K562 (cell line): Measurements from ENCODE around the gene TRAP1.

Experiments used
- FOXA3 ChIP-seq, 2 experiments: fragments of 450-650 bp in 1 of 2; sonication (generic) in 1 of 2; formaldehyde crosslinking; IDR thresholded peaks in 1 of 2; conservative IDR thresholded peaks in 1 of 2; 2 replicates each; pipeline versions ENCODE4 v1.4.0 to v1.8.0; 2020 to 2022; ENCODE audit warnings: mild to moderate bottlenecking in 2 of 2, missing genetic modification reagents in 1 of 2
- SRSF9 ChIP-seq: fragments of 200-400 bp; formaldehyde crosslinking; IDR thresholded peaks from 2 replicates; pipeline ENCODE4 v1.6.1; 2017; ENCODE audit warnings: low read depth, low read length, borderline replicate concordance
- ZKSCAN1 ChIP-seq: fragments of 150-350 bp; IDR thresholded peaks from 2 replicates; pipeline ENCODE4 v1.6.1; 2016; ENCODE audit warnings: low read depth, low read length
- ZNF780A ChIP-seq: fragments of 250-450 bp; sonication (Bioruptor Pico); IDR thresholded peaks from 2 replicates; pipeline ENCODE4 v1.5.0; 2021; ENCODE audit warnings: mild to moderate bottlenecking
- ZSCAN32 ChIP-seq: fragments of 450-650 bp; formaldehyde crosslinking; IDR thresholded peaks from 2 replicates; pipeline ENCODE4 v1.4.0; 2020; ENCODE audit warnings: mild to moderate bottlenecking, moderate library complexity
- TF ChIP-seq, protein P1 (sequence below), 2 experiments: fragments of 450-650 bp; IDR thresholded peaks; 2 replicates each; pipeline ENCODE4 v1.6.1; 2016; ENCODE audit warnings: mild to moderate bottlenecking in 2 of 2, borderline replicate concordance in 1 of 2, low read depth in 1 of 2, moderate library complexity in 1 of 2

DNA sequence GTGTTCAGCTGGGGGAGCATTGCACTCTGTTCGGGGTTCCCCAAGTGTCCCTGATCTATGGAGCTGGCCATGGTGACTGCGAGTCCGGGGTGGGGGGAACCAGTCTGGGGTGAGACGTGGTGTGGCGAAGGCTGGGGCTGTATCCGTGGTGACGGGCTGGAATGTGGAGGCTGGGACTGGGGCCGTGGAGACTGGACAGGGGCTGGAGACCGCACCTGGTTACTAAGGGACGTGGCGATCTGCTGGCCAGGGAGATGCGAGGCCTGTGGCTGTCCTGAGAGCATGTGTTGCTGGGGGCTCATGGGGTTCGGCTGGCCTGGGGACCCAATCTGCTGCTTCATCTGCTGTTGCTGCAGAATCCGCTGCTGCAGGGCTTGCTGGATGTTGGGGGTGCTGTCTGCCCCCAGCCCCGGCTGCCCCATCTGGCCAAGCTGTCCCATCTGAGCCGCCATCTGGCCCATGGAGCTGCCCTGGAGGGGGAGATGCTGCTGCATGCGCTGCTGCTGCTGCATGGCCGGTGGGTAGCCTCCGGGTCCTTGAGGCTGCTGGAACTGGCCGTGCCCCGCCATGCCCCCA lies 10.6 kb upstream of the TRAP1 start:
- TF ChIP-seq FOXA3 (CRISPR knock-in tag; conservative IDR thresholded peaks at IDR 0.05 in 1 of 2, IDR thresholded peaks at IDR 0.05 in 1 of 2) = no peak
- TF ChIP-seq SRSF9 = no peak
- no peak for TF ChIP-seq ZNF780A (CRISPR knock-in tag)
- TF ChIP-seq, protein P1, sequence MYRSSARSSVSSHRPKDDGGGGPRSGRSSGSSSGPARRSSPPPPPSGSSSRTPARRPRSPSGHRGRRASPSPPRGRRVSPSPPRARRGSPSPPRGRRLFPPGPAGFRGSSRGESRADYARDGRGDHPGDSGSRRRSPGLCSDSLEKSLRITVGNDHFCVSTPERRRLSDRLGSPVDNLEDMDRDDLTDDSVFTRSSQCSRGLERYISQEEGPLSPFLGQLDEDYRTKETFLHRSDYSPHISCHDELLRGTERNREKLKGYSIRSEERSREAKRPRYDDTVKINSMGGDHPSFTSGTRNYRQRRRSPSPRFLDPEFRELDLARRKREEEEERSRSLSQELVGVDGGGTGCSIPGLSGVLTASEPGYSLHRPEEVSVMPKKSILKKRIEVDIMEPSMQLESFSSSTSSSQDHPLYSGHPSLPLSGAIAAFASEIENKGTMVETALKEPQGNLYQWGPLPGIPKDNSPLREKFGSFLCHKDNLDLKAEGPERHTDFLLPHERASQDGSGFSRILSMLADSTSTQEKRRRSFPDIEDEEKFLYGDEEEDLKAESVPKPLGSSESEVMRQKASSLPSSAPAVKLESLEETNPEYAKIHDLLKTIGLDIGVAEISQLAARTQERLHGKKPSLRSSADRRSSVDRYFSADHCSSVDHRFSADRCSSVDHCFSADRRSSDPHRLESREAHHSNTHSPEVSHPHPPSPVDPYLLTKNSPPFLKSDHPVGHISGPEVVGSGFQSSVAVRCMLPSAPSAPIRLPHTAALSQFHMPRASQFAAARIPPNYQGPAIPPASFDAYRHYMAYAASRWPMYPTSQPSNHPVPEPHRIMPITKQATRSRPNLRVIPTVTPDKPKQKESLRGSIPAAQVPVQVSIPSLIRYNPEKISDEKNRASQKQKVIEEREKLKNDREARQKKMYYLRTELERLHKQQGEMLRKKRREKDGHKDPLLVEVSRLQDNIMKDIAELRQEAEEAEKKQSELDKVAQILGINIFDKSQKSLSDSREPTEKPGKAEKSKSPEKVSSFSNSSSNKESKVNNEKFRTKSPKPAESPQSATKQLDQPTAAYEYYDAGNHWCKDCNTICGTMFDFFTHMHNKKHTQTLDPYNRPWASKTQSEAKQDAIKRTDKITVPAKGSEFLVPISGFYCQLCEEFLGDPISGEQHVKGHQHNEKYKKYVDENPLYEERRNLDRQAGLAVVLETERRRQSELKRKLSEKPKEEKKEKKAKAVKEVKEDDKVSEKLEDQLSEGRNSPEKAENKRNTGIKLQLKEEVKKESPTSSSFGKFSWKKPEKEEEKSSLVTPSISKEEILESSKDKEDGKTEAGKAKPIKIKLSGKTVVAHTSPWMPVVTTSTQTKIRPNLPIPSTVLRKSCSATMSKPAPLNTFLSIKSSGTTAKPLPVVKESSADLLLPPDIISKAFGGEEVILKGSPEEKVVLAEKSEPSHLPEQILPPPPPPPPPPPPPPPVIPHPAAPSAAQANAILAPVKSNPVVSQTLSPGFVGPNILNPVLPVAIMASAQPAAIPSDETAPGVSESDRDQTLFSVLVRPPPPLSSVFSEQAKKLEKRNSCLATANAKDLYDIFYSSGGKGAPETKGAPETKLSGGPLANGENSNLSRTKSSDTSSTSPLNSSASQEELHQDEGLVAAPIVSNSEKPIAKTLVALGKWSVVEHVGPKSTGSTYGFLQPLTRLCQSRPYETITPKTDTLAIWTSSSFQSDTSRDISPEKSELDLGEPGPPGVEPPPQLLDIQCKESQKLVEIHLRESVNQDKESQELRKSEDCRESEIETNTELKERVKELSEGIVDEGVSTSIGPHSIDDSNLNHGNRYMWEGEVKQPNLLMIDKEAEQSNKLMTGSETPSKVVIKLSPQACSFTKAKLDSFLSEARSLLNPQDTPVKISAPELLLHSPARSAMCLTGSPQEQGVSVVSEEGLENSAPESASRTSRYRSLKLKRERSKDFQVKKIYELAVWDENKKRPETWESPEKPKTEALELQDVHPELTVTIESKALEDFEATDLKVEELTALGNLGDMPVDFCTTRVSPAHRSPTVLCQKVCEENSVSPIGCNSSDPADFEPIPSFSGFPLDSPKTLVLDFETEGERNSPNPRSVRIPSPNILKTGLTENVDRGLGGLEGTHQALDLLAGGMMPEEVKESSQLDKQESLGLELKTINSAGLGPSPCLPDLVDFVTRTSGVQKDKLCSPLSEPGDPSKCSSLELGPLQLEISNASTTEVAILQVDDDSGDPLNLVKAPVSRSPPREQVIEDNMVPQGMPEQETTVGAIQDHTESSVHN (IDR thresholded peaks at IDR 0.05; ENCODE audit: borderline replicate concordance in 1 of 2, low read depth in 1 of 2) = no peak
- TF ChIP-seq ZKSCAN1 = no peak
- TF ChIP-seq ZSCAN32 = no peak
